ENCODE data around the gene RASL11B. TPM values are rescaled to one million over a fixed set of nuclear protein-coding genes. Genes with fewer than 3 reads are reported as not detected.

Gene RASL11B
- total and polyA plus RNA-seq, 2 donors (not counting 3 experiments of a cell fraction or from before 2014, with no cell fraction given), result 0.83 TPM; not detected in 1

DNA sequence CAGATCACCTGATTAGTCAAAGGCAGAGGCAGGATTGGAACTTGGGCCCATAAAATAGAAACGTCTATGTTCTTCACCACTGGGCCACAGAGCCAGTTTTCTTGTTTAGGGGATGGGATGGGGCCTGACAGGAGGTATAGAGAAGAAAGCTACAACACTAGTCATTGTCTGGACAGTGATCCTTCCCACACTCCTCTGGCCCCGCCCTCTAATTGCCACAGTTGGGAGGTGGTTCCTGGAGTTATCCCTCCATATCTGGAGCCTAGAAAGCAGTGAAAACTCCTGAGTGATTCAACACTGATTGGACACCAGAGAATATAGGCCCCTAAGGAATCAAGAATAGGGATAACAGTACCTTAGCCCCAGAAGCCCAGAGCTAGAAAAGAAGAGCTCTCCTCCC, 22.9 kb downstream of the RASL11B start:
- no peaks in the 10 kb centered on the region for H3K9me3 ChIP-seq (replicated peaks; ENCODE audit: control insufficient read depth, insufficient read depth, low read length)
- no peak for DNase-seq (ENCODE audit: low read depth, low spot score)
- no peak overlapping the region for H2AFZ ChIP-seq (ENCODE audit: low read depth, low read length)
- no peak overlapping the region for H3K27ac ChIP-seq (ENCODE audit: insufficient read depth, low read depth, low read length)
- ChIA-PET CTCF (interaction anchor here (0.5 kb wide), 1 partner anchor 509 kb away, joined by 3 read pairs; no protein-coding TSS in a partner anchor), POLR2A (no interaction called here)
- no peaks in the 10 kb centered on the region for H4K20me1 ChIP-seq (replicated peaks; ENCODE audit: control insufficient read depth, extremely low read depth, insufficient read depth, low read length)
- TF ChIP-seq EZH2 (IDR thresholded peaks at IDR 0.05; ENCODE audit: borderline replicate concordance, low read depth, low read length, severe bottlenecking), result no peak
- TF ChIP-seq, protein P1, sequence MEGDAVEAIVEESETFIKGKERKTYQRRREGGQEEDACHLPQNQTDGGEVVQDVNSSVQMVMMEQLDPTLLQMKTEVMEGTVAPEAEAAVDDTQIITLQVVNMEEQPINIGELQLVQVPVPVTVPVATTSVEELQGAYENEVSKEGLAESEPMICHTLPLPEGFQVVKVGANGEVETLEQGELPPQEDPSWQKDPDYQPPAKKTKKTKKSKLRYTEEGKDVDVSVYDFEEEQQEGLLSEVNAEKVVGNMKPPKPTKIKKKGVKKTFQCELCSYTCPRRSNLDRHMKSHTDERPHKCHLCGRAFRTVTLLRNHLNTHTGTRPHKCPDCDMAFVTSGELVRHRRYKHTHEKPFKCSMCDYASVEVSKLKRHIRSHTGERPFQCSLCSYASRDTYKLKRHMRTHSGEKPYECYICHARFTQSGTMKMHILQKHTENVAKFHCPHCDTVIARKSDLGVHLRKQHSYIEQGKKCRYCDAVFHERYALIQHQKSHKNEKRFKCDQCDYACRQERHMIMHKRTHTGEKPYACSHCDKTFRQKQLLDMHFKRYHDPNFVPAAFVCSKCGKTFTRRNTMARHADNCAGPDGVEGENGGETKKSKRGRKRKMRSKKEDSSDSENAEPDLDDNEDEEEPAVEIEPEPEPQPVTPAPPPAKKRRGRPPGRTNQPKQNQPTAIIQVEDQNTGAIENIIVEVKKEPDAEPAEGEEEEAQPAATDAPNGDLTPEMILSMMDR (IDR thresholded peaks at IDR 0.05; ENCODE audit: extremely low read depth in 1 of 2, insufficient read depth in 1 of 2, low read depth in 1 of 2, low read length in 2 of 2), result no peak
- no peak for TF ChIP-seq GATA2 (IDR thresholded peaks at IDR 0.05; ENCODE audit: insufficient read depth, insufficient read length, low read depth, low read length)
- TF ChIP-seq POLR2AphosphoS5 (IDR thresholded peaks at IDR 0.05; ENCODE audit: insufficient read depth, low read depth, low read length), result no peak
- no peak for TF ChIP-seq FOS (IDR thresholded peaks at IDR 0.05; ENCODE audit: borderline replicate concordance, insufficient read depth, low read length)
- no peak for TF ChIP-seq JUN (IDR thresholded peaks at IDR 0.05; ENCODE audit: borderline replicate concordance, insufficient read depth, insufficient read length, low read depth)
- no peak for TF ChIP-seq MYC (IDR thresholded peaks at IDR 0.05; ENCODE audit: low read depth, low read length)
- TF ChIP-seq POLR2A (IDR thresholded peaks at IDR 0.05; ENCODE audit: low read depth, low read length), result no peak
- TF ChIP-seq, protein P2, sequence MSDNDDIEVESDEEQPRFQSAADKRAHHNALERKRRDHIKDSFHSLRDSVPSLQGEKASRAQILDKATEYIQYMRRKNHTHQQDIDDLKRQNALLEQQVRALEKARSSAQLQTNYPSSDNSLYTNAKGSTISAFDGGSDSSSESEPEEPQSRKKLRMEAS (IDR thresholded peaks at IDR 0.05; ENCODE audit: insufficient read depth, insufficient read length), result no peak
- no peaks in the 10 kb centered on the region for H3K9me1 ChIP-seq (replicated peaks; ENCODE audit: control insufficient read depth, extremely low read depth, insufficient read depth, low read length)
- dilution Hi-C loops (cut with MboI; ENCODE audit: extremely low pct_ligation_motif_present, low sequenced_read_pairs) (no loop called here), intact Hi-C loops (cut with micrococcal nuclease) (no loop called here)
- H3K36me3 ChIP-seq (ENCODE audit: control insufficient read depth in 2 of 2, extremely low read depth in 1 of 2, insufficient read depth in 2 of 2, low read length in 2 of 2), result no peaks in the 10 kb centered on the region
- H3K4me1 ChIP-seq (ENCODE audit: control insufficient read depth, extremely low read depth, insufficient read depth, low read length), result no peaks in the 10 kb centered on the region
- H3K4me3 ChIP-seq (replicated peaks in 1 of 3; ENCODE audit: insufficient read depth in 1 of 3, low read depth in 1 of 3, low read length in 3 of 3), result no peak overlapping the region
- no TSS peak for BruUV-seq (replicated peaks)
- H3K27me3 ChIP-seq (ENCODE audit: control insufficient read depth in 2 of 2, insufficient read depth in 2 of 2, low read length in 2 of 2), result no peaks in the 10 kb centered on the region
- H3K9ac ChIP-seq (replicated peaks; ENCODE audit: extremely low read depth, insufficient read depth, low read length), result no peak overlapping the region
- H3K4me2 ChIP-seq (ENCODE audit: insufficient read depth, low read length), result no peak overlapping the region
- H3K79me2 ChIP-seq (ENCODE audit: control insufficient read depth, insufficient read depth, low read length), result no peaks in the 10 kb centered on the region
- no peak for FAIRE-seq
